BJ (cell line): Measurements from ENCODE around the gene IL13RA1. TPM values are rescaled to one million over a fixed set of nuclear protein-coding genes. Genes with fewer than 3 reads are reported as not detected.

ENCODE experiments used
- CTCF ChIA-PET: fragments of 350-600 bp; formaldehyde crosslinking; extraction: SDS; loops from one replicate; lab custom pipeline; 2021; ENCODE audit warnings: antibody characterized with exemption, inconsistent platforms; lab: Yijun Ruan, JAX
- POLR2A ChIA-PET: fragments of 300-600 bp; sonication (Branson Sonifier 250); formaldehyde crosslinking; extraction: SDS; loops from one replicate; lab custom pipeline; 2021; ENCODE audit warnings: antibody characterized with exemption; lab: Charles Lee
- DNase-seq: peaks from one replicate; pipeline ENCODE4 v3.0.0-alpha.2; 2011; ENCODE audit warnings: low read depth
- H3K27me3 ChIP-seq: 2 replicates; pipeline ENCODE4 v1.6.0; 2011; ENCODE audit warnings: low read length; ENCODE audit not compliant: control insufficient read depth, insufficient read depth
- H3K36me3 ChIP-seq: 2 replicates; pipeline ENCODE4 v1.5.1; 2011; ENCODE audit warnings: low read length; ENCODE audit not compliant: control insufficient read depth, insufficient read depth
- H3K4me3 ChIP-seq: 2 replicates; pipeline ENCODE4 v1.5.1; 2011; ENCODE audit warnings: low read depth, mild to moderate bottlenecking, control low read depth, low read length
- polyA plus RNA-seq: library from polyadenylated mRNA; depleted of rRNA; stranded (reverse); fragments of >200 nt; gene quantifications from 2 replicates; pipeline ENCODE4 v1.2.3, GENCODE V29; 2011
- TF ChIP-seq, protein P1 (sequence below): IDR thresholded peaks from 2 replicates; pipeline ENCODE4 v1.5.1; 2011; ENCODE audit warnings: low read depth, mild to moderate bottlenecking, control low read depth, inconsistent platforms, low read length, moderate library complexity; ENCODE audit not compliant: insufficient read depth

Gene IL13RA1
- polyA plus RNA-seq, 1 experiment: 27.7 TPM

DNA sequence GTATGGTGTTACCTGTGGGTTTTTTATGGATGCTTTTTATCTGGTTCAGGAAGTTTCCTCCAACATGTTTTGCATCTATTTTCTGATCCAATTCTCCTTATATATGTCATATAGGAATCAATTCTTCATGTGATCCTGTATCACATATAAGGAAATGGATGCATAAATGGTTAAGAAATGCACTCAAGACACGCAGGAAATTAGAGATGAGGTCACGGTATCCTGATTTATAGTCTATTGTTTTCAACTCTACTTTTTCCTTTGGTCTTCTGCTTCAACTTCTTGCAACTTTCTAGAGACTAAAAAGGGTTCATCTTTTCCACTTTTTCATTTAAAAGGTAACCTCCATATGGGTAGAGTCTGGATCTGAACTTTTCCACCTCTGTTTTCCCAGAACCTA is 33.6 kb upstream of the IL13RA1 start:
- POLR2A ChIA-PET: no interaction called here
- Histone ChIP-seq H3K36me3 (no peaks in the 10 kb centered on the region), H3K27me3 (no peaks in the 10 kb centered on the region), H3K4me3 (no peak overlapping the region)
- DNase-seq: no peak
- CTCF ChIA-PET: no interaction called here
- TF ChIP-seq, protein P1, sequence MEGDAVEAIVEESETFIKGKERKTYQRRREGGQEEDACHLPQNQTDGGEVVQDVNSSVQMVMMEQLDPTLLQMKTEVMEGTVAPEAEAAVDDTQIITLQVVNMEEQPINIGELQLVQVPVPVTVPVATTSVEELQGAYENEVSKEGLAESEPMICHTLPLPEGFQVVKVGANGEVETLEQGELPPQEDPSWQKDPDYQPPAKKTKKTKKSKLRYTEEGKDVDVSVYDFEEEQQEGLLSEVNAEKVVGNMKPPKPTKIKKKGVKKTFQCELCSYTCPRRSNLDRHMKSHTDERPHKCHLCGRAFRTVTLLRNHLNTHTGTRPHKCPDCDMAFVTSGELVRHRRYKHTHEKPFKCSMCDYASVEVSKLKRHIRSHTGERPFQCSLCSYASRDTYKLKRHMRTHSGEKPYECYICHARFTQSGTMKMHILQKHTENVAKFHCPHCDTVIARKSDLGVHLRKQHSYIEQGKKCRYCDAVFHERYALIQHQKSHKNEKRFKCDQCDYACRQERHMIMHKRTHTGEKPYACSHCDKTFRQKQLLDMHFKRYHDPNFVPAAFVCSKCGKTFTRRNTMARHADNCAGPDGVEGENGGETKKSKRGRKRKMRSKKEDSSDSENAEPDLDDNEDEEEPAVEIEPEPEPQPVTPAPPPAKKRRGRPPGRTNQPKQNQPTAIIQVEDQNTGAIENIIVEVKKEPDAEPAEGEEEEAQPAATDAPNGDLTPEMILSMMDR: no peak

DNA sequence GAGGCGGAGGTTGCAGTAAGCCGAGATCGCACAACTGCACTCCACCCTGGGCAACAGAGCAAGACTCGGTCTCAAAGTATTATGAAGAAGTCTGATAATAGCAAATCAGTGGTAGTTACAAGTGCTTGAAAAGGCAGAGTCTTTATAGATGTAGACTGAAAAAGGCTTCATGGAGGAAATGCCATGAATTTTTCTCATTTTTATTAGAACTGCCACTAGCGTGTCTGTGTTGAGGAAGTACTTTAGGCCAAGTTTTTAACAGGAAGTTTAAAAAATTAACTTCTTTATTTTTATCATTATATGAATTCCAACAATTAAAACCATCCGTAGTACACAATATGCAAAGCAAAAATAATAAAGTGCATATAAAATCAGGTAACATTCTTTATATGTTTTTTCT is 32.8 kb upstream of the IL13RA1 start:
- CTCF ChIA-PET: no interaction called here

DNA sequence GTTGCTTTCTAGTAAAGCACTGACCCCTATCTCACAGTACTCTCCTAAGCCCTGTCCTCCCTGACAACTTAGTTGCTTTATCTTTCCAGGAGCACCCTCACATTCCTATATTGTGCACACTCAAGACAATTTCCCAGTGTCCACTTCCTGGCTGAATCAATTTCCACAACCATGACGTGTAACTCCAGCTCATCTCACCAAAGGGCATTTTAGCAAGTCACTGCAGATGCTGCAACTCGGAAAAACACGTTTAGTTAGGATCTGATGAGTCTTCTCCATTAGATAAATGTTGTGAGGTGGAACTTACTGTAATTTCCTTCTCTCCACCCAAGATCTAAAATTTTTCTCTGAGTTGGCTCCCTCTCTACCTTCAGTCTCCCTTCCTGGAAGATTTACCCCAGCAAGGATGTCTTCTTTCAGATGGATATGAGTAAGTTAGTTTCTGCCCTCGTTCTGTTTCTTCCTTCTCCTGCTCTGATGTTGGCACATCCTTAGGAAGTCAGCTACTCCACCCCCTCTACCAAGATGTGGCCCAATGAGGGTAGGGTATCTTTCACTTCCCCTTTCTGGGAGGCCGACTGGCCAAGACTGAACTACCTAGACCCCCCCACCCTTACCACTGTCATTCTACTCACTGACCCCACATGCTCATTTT is 28.8 kb upstream of the IL13RA1 start:
- POLR2A ChIA-PET: interaction anchor here (0.6 kb wide), 1 partner anchor 12 kb away, joined by 4 read pairs; no protein-coding TSS in a partner anchor
- Histone ChIP-seq H3K4me3 (no peak overlapping the region), H3K27me3 (no peaks in the 10 kb centered on the region), H3K36me3 (no peaks in the 10 kb centered on the region)
- CTCF ChIA-PET: no interaction called here
- TF ChIP-seq, protein P1: no peak
- DNase-seq: no peak

More for the DNA sequence above, 32.8 kb upstream of the IL13RA1 start:
- Histone ChIP-seq H3K27me3 (no peaks in the 10 kb centered on the region), H3K36me3 (no peaks in the 10 kb centered on the region), H3K4me3 (no peak overlapping the region)
- DNase-seq: peak; percentile 11
- TF ChIP-seq, protein P1: no peak
- POLR2A ChIA-PET: no interaction called here

DNA sequence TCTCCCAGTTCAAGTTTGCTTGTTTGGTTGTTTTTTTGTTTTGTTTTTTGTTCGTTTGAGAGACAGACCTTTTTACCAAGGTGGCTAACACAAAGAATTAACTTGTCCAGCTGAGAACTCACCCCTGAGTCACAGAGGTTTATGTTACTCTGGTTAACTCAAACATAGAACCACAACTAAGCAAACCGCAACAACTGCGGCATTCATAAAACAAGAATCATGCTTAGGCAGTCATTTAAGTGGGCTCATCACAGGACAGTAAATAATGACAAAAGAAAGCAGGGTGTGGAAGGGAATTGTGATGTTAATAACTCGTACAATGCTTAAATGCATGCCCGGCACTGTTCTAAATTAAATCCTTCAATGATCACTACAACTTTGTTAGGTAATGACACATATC is 24.7 kb upstream of the IL13RA1 start:
- Histone ChIP-seq H3K4me3 (no peak overlapping the region), H3K27me3 (no peaks in the 10 kb centered on the region), H3K36me3 (no peaks in the 10 kb centered on the region)
- no peak for DNase-seq
- ChIA-PET CTCF (no interaction called here), POLR2A (no interaction called here)
- TF ChIP-seq, protein P1: no peak

DNA sequence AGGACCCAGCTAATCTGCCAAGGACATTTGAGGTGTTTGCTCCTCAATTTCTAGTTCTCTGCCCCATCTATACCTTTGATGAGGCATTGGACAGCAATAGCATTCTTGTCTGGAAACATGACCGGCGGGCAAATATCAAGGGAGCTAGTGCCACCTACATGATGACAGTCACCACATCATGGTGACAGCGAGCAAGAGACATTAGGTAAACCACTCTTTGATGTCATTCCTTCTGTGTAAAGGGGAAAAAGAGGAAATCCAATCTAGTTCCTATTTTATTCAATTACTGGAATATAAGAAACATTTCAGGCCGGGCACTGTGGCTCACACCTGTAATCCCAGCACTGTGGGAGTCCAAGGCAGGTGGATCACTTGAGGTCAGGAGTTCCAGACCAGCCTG is 20.7 kb upstream of the IL13RA1 start:
- no peak for DNase-seq
- Histone ChIP-seq H3K4me3 (no peak overlapping the region), H3K36me3 (no peaks in the 10 kb centered on the region), H3K27me3 (no peaks in the 10 kb centered on the region)
- POLR2A ChIA-PET: interaction anchor here (0.6 kb wide), 1 partner anchor 318 kb away, joined by 3 read pairs; no protein-coding TSS in a partner anchor
- CTCF ChIA-PET: no interaction called here
- TF ChIP-seq, protein P1: no peak
